ES-I3 (cell line): Measurements from ENCODE around the gene SPTBN1.
"Not testable (repeated sequence)": the region's sequence is repeated elsewhere in the genome, so short reads cannot be mapped to it uniquely, and the experiment has no call there.

Source experiments
- H3K36me3 ChIP-seq: 2 replicates; pipeline ENCODE4 v1.6.1; 2013; ENCODE audit warnings: mild to moderate bottlenecking, low read length, control low read depth, moderate library complexity; ENCODE audit not compliant: insufficient read depth
- H3K4me1 ChIP-seq: 2 replicates; pipeline ENCODE4 v1.6.1; 2013; ENCODE audit warnings: mild to moderate bottlenecking, control low read depth, low read length; ENCODE audit not compliant: insufficient read depth
- H3K9ac ChIP-seq: 2 replicates; pipeline ENCODE4 v1.6.1; 2013; ENCODE audit warnings: low read depth, mild to moderate bottlenecking, low read length, moderate library complexity
- H3K9me3 ChIP-seq: 2 replicates; pipeline ENCODE4 v1.6.1; 2013; ENCODE audit warnings: mild to moderate bottlenecking, low read length, moderate library complexity; ENCODE audit not compliant: control insufficient read depth, insufficient read depth

Gene SPTBN1

DNA sequence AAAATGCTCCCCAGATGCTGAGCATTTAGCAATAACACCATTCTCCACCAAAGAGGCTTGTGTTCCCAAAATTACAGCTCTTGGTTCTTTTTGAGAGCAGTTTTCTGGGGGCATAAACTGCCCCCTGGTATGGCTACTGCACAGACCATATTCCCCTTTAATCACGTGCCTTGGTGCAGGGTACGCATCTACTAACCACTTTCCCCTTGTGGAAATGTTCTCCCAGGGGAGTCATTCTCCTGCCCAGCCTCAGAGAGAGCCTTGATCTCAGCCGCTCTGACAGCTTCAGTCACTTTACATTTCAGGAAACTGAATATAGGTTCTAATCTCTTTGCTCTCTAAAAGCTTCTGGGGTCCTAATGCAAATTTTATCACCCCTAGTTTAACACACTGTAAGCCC, 222.6 kb downstream of the SPTBN1 start:
- no peak overlapping the region for H3K9ac ChIP-seq
- no peaks in the 10 kb centered on the region for H3K36me3 ChIP-seq
- no peaks in the 10 kb centered on the region for H3K9me3 ChIP-seq
- no peaks in the 10 kb centered on the region; the same call in 1 of the 2 replicates for H3K4me1 ChIP-seq

DNA sequence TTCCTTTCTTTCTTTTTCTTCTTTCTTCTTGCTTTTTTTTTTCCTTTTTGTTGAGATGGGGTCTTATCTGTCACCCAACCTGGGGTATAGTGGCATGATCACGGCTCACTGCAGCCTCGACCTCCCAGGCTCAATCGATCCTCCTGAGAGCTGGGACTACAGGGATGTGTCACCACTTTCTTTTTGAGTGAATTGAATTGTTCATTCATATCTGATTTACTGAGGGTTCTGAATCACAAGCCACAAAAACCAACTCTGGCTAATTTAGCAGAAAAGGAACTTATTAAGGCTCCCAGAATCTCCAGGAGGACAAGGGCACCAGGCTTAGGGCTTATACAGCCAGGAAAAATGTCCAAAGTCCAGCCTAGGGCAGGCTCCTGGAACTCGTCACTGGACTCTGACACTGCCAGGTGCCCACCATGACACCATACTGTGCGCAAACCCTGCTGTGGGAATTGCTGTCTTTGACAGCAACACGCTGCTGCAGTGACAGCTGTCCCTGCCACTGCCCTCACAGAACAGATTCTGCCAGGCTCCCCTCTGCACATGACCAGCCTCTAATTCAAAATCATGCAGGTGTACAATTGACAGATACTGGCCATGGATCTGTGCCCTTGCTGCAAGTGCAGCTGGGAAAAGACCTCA, 224.4 kb downstream of the SPTBN1 start:
- H3K4me1 ChIP-seq = no peaks in the 10 kb centered on the region
- H3K9me3 ChIP-seq = no peaks in the 10 kb centered on the region
- no peak overlapping the region for H3K9ac ChIP-seq
- H3K36me3 ChIP-seq = no peaks in the 10 kb centered on the region

DNA sequence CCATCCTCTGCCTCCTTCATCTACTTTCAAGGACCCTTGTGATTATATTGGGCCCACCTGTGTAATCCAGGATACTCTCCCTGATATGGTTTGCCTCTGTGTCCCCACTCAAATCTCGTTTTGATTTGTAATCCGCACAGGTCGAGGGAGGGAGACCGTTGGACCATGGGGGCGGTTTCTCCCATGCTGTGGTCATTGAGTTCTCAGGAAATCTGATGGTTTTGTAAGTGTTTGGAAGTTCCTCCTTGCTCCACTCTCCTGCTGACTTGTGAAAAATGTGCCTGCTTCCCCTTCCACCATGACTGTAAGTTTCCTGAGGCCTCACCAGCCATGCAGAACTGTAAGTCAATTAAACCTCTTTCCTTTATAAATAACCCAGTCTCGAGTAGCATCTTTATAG, 225.3 kb downstream of the SPTBN1 start:
- Histone ChIP-seq H3K9ac (no peak overlapping the region), H3K4me1 (no peaks in the 10 kb centered on the region), H3K9me3 (no peaks in the 10 kb centered on the region), H3K36me3 (no peaks in the 10 kb centered on the region)

DNA sequence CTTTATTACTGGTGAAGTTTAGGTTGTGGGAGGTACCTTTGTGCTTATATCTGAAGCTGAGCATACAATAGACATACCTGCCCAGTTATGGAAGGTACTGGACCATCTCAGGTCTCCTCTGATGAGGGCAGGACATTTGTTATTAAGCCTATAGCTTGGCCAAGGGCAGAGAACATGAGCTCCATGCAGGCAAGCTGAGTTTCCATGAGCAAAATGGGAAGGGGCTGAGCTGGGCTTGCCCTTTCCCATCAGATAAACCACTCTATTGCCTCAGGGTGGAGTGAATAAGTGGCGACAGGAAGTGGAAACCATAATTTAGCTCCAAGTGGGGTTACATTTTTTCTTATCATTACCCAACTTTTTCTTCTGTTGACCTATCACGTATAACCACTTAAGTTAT, 227.5 kb downstream of the SPTBN1 start:
- Histone ChIP-seq H3K4me1 (no peaks in the 10 kb centered on the region), H3K9me3 (no peaks in the 10 kb centered on the region), H3K9ac (no peak overlapping the region), H3K36me3 (no peaks in the 10 kb centered on the region)

DNA sequence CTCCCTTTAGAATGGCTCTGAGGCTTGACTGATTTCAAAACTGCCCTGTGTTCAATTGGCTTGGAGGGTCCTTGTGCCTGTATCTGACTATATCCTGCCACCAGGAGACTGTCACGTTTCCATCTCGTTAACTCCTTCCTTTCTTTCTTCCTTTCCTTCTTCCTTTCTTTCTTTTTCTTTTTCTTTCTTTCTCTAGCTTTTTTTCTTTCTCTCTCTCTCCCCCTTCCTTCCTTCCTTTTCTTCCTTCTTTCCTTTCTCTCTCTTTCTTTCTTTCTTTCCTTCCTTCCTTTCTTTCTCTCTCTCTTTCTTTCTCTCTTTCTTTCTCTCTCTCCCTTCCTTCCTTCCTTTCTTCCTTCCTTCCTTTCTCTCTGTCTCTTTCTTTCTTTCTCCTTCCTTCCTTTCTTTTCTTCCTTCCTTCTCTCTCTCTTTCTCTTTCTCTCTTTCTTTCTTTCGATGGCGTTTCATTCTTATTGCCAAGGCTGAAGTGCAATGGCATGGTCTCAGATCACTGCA, 229.2 kb downstream of the SPTBN1 start:
- H3K4me1 ChIP-seq = no peaks in the 10 kb centered on the region
- H3K36me3 ChIP-seq = no peaks in the 10 kb centered on the region
- no peaks in the 10 kb centered on the region for H3K9me3 ChIP-seq
- H3K9ac ChIP-seq = no peak overlapping the region

DNA sequence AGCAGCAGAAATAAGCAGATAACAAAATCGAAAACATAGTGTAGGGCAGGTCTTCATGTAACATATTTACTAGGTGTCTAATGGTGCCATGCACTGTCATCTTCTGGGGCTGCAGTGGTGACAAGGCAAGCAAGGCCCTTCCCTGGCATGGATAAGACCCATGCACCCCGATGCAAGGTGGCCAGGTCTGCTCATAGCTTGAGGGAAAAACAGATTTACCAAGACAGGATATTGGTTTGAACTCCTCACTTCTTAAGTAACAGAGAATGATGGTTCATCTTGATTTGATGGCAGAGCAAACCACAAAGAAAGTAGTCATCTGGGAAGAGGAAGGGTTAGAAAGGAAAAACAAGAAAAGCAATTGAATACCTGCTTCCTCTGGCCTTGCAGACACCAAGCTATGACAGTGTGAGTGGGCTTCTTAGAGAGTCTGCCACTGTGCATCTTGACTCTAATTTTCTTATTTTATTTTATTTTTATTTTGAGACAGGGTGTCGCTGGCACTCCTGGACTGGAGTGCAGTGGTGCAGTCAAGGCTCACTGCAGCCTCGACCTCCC, 231.5 kb downstream of the SPTBN1 start:
- Histone ChIP-seq H3K4me1 (no peaks in the 10 kb centered on the region), H3K36me3 (no peaks in the 10 kb centered on the region), H3K9me3 (no peaks in the 10 kb centered on the region), H3K9ac (no peak overlapping the region)

DNA sequence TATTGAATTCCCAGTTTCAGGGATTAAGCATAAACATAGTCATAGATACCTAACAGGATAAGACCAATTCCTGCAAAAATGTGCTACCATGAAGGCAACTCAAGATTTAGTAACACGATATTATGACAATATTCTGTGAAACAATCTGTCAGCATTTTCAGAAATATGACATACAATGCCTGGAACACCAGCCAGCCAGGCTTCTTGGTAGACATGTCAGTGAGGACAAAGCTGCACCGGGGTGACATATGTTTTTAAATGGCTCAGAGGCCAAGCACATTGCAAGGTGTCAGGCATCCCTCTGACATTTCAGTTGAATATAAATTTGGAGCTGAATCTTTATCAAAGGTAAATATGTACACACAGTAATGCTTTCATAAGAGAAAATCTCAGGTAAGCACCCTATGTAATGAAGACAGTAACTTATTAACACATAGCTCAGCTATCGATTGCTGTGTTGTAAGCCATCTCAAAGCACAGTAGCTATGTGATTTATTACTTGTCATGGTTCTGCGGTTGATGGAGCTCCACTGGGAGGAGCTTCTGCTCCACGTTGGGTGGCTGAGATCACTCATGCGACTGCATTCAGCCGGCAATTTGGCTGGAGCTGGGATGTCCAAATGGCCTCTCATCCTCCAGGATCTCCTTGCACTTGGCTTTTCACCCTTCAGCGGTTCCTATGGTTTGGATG, 235.5 kb downstream of the SPTBN1 start:
- Histone ChIP-seq H3K36me3 (no peaks in the 10 kb centered on the region), H3K9me3 (no peaks in the 10 kb centered on the region), H3K9ac (no peak overlapping the region), H3K4me1 (no peaks in the 10 kb centered on the region)

DNA sequence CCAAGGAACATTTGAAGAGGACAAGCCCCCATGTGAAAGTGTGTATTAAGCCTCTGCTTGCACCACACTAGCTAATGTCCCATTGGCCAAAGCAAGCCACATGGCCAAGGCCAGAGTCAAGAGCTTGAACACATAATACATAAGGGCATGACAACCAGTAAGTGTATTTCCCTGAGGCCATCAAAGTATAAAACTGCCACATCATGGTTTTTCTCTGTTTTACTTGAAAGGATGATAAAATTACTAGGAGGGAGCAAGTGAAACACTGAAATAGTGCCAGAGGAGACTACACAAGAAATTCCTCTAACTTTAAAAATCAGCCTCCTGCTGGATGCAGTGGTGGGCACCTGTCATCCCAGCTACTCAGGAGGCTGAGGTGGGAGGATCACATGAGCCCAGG, 236.4 kb downstream of the SPTBN1 start:
- H3K4me1 ChIP-seq = no peaks in the 10 kb centered on the region
- no peaks in the 10 kb centered on the region for H3K9me3 ChIP-seq
- H3K9ac ChIP-seq = no peak overlapping the region
- no peaks in the 10 kb centered on the region for H3K36me3 ChIP-seq

DNA sequence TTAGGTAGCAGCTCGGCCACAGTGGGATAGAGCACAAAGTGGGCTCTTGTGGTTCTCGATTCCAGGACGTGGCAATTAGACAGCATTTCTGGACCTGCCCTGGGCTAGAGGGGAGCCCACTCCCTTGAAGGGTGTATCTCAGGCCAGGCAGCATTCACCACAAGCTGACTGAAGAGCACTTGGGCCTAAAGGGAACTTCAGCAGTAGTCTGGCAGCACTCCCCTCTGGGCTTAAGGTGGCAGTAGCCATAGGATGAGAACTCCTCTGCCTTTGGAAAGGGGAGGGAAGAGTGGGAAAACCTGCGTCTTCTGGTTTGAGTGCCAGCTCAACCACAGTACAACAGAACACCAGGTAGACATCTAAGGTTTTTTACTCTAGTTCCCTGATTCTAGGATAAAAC, 239.3 kb downstream of the SPTBN1 start:
- Histone ChIP-seq H3K9ac (no peak overlapping the region), H3K4me1 (no peaks in the 10 kb centered on the region), H3K9me3 (no peaks in the 10 kb centered on the region), H3K36me3 (no peaks in the 10 kb centered on the region)

DNA sequence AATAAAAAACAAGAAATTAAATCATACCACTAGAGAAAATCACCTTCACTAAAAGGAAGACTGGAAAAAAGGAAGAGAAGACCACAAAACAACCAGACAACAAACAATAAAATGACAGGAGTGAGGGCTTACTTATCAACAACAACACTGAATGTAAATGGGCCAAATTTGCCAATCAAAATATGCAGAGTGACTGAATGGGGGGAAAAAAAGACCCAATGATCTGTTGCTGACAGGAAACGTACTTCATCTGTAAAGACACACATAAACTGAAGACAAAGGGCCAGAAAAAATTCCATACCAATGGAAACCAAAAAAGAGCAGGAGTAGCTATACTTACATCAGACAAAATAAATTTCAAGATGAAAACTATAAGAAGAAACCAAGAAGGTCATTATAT, 241.8 kb downstream of the SPTBN1 start:
- Histone ChIP-seq H3K36me3 (no peaks in the 10 kb centered on the region), H3K9ac (no peak overlapping the region), H3K9me3 (no peaks in the 10 kb centered on the region), H3K4me1 (no peaks in the 10 kb centered on the region)

DNA sequence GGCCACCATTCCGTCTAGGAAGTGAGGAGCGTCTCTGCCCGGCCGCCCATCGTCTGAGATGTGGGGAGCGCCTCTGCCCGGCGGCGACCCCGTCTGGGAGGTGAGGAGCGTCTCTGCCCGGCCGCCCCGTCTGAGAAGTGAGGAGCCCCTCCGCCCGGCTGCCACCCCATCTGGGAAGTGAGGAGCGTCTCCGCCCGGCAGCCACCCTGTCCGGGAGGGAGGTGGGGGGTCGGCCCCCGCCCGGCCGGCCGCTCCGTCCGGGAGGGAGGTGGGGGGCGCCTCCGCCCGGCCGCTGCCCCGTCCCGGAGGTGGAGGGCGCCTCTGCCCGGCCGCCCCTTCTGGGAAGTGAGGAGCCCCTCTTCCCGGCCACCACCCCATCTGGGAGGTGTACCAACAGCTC, 242.8 kb downstream of the SPTBN1 start:
- H3K4me1 ChIP-seq, H3K36me3 ChIP-seq, H3K9ac ChIP-seq, H3K9me3 ChIP-seq: not testable (repeated sequence)

DNA sequence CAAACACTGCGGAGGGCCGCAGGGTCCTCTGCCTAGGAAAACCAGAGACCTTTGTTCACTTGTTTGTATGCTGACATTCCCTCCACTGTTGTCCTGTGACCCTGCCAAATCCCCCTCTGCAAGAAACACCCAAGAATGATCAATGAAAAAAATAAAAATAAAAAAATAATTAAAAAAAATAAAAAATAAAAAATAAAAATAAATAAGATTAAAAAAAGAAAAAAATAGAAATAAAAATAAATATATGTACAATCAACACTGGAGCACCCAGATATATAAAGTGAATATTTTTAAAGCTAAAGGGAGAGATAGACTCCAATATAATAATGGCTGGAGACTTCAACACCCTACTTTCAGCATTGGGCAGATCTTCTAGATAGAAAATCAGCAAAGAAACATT, 243.5 kb downstream of the SPTBN1 start:
- H3K9ac ChIP-seq = no peak overlapping the region
- H3K9me3 ChIP-seq = no peaks in the 10 kb centered on the region
- H3K4me1 ChIP-seq = no peaks in the 10 kb centered on the region
- no peaks in the 10 kb centered on the region for H3K36me3 ChIP-seq

DNA sequence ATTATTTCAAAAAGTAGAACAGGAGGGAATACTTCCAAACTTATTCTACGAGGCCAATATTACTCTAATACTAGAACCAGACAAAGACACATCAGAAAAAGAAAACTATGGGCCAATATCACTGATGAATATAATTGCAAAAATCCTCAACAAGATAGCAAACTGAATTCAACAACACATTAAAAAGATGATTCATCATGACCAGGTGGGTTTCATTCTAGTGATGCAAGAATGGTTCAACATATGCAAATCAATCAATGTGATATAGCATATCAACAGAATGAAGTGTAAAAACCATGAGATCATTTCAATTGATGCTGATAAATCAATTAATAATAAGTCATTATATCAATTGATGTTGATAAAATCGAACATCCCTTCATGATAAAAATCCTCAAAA, 244.9 kb downstream of the SPTBN1 start:
- no peaks in the 10 kb centered on the region for H3K4me1 ChIP-seq
- no peak overlapping the region for H3K9ac ChIP-seq
- no peaks in the 10 kb centered on the region for H3K36me3 ChIP-seq
- no peaks in the 10 kb centered on the region for H3K9me3 ChIP-seq

DNA sequence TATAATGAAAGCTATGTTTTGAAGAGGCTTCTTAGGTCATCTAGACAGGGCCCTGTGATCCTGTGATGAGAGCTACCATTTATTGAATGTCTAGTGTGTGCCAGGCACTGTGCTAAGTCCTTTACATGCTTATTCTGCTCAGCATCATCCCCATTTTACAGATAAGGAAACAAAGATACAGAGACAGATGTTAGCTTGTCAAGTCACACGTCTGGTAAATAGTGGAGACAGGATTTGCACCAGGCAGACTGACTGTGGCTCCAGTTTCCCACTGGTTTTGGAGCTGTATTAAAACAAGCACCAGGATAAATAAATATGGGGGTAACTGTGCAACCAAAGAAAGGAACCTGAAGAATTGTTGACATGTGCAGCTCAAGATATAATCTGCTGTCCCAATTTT, 248.1 kb downstream of the SPTBN1 start:
- H3K4me1 ChIP-seq = no peaks in the 10 kb centered on the region
- no peaks in the 10 kb centered on the region for H3K9me3 ChIP-seq
- H3K9ac ChIP-seq = no peak overlapping the region
- no peaks in the 10 kb centered on the region for H3K36me3 ChIP-seq
